Stomach (tissue), 4 donors: ENCODE results near the gene CYP20A1.

ENCODE experiments used
- POLR2A ChIP-seq, 4 donors: fragments of 450-650 bp; IDR thresholded peaks; one replicate each; pipeline ENCODE4 v1.6.1; 2016; ENCODE audit warnings: antibody characterized with exemption in 4 of 4, control low read depth in 2 of 4, mild to moderate bottlenecking in 1 of 4, moderate library complexity in 1 of 4
- TF ChIP-seq, protein P1 (sequence below), 7 experiments: fragments of 450-650 bp in 4 of 7; fragments of 200-600 bp in 3 of 7; sonication (generic) in 3 of 7; IDR thresholded peaks; one replicate each; pipeline ENCODE4 v1.5.1; 2016 to 2019; ENCODE audit warnings: antibody characterized with exemption in 7 of 7, control low read depth in 2 of 7, mild to moderate bottlenecking in 1 of 7

DNA sequence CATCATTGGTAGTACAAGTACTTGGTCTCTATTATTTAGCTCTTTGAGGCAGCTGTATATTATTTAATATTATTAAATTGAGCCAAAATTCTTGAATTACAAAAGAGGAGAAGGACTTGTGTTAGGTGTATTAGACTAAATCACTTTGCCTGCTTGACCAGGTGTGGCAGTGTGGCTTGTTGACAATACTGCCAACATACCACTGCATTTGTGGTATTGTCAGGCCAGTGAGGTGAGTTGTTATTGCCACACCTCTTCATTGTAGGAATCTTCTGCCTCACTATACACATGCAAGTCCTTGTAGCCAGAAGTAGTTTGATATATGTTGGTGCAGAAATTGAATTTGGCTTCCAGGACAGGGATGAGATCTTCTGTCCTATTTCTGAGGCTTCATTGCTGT lies 40.5 kb downstream of the CYP20A1 start:
- TF ChIP-seq, protein P1, sequence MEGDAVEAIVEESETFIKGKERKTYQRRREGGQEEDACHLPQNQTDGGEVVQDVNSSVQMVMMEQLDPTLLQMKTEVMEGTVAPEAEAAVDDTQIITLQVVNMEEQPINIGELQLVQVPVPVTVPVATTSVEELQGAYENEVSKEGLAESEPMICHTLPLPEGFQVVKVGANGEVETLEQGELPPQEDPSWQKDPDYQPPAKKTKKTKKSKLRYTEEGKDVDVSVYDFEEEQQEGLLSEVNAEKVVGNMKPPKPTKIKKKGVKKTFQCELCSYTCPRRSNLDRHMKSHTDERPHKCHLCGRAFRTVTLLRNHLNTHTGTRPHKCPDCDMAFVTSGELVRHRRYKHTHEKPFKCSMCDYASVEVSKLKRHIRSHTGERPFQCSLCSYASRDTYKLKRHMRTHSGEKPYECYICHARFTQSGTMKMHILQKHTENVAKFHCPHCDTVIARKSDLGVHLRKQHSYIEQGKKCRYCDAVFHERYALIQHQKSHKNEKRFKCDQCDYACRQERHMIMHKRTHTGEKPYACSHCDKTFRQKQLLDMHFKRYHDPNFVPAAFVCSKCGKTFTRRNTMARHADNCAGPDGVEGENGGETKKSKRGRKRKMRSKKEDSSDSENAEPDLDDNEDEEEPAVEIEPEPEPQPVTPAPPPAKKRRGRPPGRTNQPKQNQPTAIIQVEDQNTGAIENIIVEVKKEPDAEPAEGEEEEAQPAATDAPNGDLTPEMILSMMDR (IDR thresholded peaks at IDR 0.05) = no peak
- no peak for TF ChIP-seq POLR2A (IDR thresholded peaks at IDR 0.05)
